PFSK-1 (cell line): Measurements from ENCODE around the gene FFAR4.

Source experiments
- POLR2AphosphoS5 ChIP-seq: IDR thresholded peaks from 2 replicates; pipeline ENCODE4 v1.6.1; 2012; ENCODE audit warnings: low read depth, mild to moderate bottlenecking, control low read depth, low read length, moderate library complexity
- TAF1 ChIP-seq: IDR thresholded peaks from 2 replicates; pipeline ENCODE4 v1.6.1; 2012; ENCODE audit warnings: low read length, control low read depth, borderline replicate concordance; ENCODE audit not compliant: insufficient read depth

DNA sequence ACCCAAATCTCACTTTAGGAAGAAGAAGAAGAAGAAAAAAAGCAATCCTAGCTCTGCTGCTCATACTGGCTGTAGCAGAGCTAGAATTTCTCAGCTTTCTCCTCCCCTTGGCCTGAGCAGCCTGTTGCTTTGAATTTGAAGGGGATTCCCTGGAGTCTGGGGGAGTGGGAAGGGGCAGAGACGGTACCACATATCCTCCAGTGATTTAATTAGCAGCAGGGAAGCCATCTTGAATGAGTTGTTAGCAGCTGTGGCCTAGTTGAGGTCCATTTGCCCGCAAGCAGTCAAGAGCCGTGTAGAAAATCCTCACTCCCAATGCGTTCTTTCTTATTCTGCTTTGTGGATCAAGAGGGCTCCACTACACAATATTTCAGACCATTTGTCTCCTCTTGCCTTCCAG is 62.4 kb downstream of the FFAR4 start:
- TF ChIP-seq TAF1 (no peak), POLR2AphosphoS5 (no peak)
